Upper lobe of right lung (tissue), 1 donor: ENCODE data around the gene ABHD17A. TPM values are rescaled to one million over a fixed set of nuclear protein-coding genes. Genes with fewer than 3 reads are reported as not detected.

Experiments
- ATAC-seq: fragments of 200-7000 bp; cut with Tn5 transposase; one replicate; pipeline ENCODE4 v1.9.1; 2020; ENCODE audit warnings: mild to moderate bottlenecking, moderate library complexity
- DNase-seq: peaks from one replicate; pipeline ENCODE4 v3.0.0-alpha.2; 2020
- H3K27ac ChIP-seq: fragments of 200-600 bp; one replicate; pipeline ENCODE4 v1.8.0; 2022
- H3K27me3 ChIP-seq: fragments of 200-600 bp; one replicate; pipeline ENCODE4 v1.8.0; 2022; ENCODE audit warnings: mild to moderate bottlenecking
- H3K36me3 ChIP-seq: fragments of 200-600 bp; one replicate; pipeline ENCODE4 v1.8.0; 2022
- H3K4me1 ChIP-seq: fragments of 200-600 bp; one replicate; pipeline ENCODE4 v1.8.0; 2022
- H3K4me3 ChIP-seq: fragments of 200-600 bp; one replicate; pipeline ENCODE4 v1.8.0; 2022; ENCODE audit warnings: mild to moderate bottlenecking
- H3K9me3 ChIP-seq: fragments of 200-600 bp; one replicate; pipeline ENCODE4 v1.8.0; 2022
- CTCF ChIP-seq: fragments of 200-600 bp; IDR thresholded peaks from one replicate; pipeline ENCODE4 v1.8.0; 2022; ENCODE audit warnings: antibody characterized with exemption
- intact Hi-C: fragments of 100-400 bp; cut with DNase I; formaldehyde crosslinking; loops from one replicate; pipeline ENCODE4 v1.11.0; 2022
- total RNA-seq: library from RNA; stranded (reverse); fragmentation: NEBNext Ultra II Directional; extraction: Animal tissue kit (Norgen Biotek cat#: 25700); gene quantifications from one replicate; pipeline ENCODE4 v1.2.1, GENCODE V29; 2021
- donor health status: DM: no; HTN: yes; CAD: no; lungs with severe emphysema.

The ABHD17A gene
- total RNA-seq, 1 donor from 2014 or later = 76.1 TPM

DNA sequence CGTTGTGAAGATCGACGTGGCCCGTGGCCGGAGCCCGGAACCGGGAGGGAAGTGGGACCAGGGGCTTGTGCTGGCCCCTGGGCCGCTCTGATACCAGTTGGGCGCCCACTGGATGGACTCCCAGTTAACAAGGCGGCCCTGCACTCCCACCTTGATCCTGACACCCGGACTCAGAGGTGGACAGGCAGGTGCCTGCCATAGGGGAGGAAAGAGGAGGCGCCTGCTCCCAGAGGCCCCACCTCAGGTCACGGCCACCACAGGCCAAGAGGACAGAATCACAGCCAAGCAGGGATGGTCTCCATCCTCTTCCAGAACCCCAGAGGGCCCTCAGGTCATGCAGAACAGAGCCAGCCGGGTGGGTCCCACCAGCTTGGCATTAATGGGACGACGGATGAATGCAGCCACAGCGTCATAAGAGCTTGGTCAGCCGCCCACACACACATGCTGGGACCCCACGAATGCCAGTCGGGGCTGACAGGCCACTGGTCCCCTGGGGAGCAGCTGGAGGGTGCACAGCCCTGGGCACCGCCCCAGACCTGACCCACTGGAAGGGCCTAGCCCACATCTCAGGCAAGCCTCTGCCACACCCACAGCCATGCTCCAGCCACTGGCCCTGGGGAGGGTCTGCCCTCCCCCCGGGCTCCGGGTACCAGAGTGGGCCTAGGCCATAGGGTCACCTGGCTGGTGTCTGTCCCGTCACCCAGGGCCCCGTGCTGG is 12.3 kb downstream of the ABHD17A start:
- peak overlapping the region; percentile 93 for H3K27ac ChIP-seq
- peaks cover 38% of the 10 kb centered on the region for H3K4me1 ChIP-seq
- peaks cover 24% of the 10 kb centered on the region for H3K36me3 ChIP-seq
- peak overlapping the region; percentile 93 for H3K4me3 ChIP-seq
- DNase-seq (no peak), ATAC-seq (no peak)
- H3K27me3 ChIP-seq = no peaks in the 10 kb centered on the region
- no peak for TF ChIP-seq CTCF
- H3K9me3 ChIP-seq = no peaks in the 10 kb centered on the region
- intact Hi-C loops = no loop called here

GRCh38 chr19:1871630-1872029 is 13.7 kb downstream of the ABHD17A start:
- intact Hi-C loops = no loop called here
- H3K27ac ChIP-seq = no peak overlapping the region
- no peaks in the 10 kb centered on the region for H3K27me3 ChIP-seq
- H3K36me3 ChIP-seq = peaks cover 24% of the 10 kb centered on the region
- DNase-seq = peak; percentile 62
- ATAC-seq = no peak
- no peak overlapping the region for H3K4me3 ChIP-seq
- peaks cover 36% of the 10 kb centered on the region for H3K4me1 ChIP-seq
- no peaks in the 10 kb centered on the region for H3K9me3 ChIP-seq
- no peak for TF ChIP-seq CTCF

DNA sequence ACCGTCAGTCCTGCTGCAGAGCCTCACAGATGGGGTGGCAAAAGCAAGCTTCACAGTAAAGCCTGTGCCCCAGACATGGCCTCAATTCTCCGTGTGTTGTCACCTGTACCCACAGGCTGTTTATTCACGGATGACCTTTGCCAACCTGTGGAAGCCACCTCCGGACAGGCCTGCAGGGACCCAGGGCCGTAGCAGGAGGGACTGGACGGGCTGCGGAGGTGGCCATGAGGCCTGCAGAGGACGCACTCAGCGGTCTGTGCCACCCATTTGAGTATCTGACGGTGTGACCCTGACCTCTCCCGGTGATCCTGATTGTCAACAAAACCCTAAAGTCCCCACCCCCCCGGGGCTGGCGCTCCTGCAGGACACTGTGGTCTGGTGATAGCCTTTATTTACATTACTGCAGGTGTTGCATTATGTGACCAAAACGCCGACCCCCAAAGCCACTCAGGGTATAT is 14.1 kb downstream of the ABHD17A start:
- Histone ChIP-seq H3K27ac (no peak overlapping the region), H3K4me3 (no peak overlapping the region), H3K9me3 (no peaks in the 10 kb centered on the region), H3K36me3 (peaks cover 24% of the 10 kb centered on the region), H3K27me3 (no peaks in the 10 kb centered on the region), H3K4me1 (peaks cover 31% of the 10 kb centered on the region)
- no peak for DNase-seq
- no peak for ATAC-seq
- TF ChIP-seq CTCF = no peak
- intact Hi-C loops = no loop called here

- intact Hi-C loops = no loop called here
- peaks cover 28% of the 10 kb centered on the region for H3K4me1 ChIP-seq
- H3K9me3 ChIP-seq = no peaks in the 10 kb centered on the region
- peaks cover 24% of the 10 kb centered on the region for H3K36me3 ChIP-seq
- ATAC-seq = no peak
- TF ChIP-seq CTCF = no peak
- H3K27ac ChIP-seq = no peak overlapping the region
- no peaks in the 10 kb centered on the region for H3K27me3 ChIP-seq
- H3K4me3 ChIP-seq = no peak overlapping the region
- no peak for DNase-seq
Measured at GRCh38 chr19:1868971-1869370, 16.3 kb downstream of the ABHD17A start.

- H3K9me3 ChIP-seq = no peaks in the 10 kb centered on the region
- peaks cover 15% of the 10 kb centered on the region for H3K36me3 ChIP-seq
- no peak for ATAC-seq
- no peaks in the 10 kb centered on the region for H3K27me3 ChIP-seq
- no peak overlapping the region for H3K27ac ChIP-seq
- intact Hi-C loops = no loop called here
- no peak overlapping the region for H3K4me3 ChIP-seq
- no peak for TF ChIP-seq CTCF
- no peak for DNase-seq
- H3K4me1 ChIP-seq = peaks cover 13% of the 10 kb centered on the region
Measured at GRCh38 chr19:1867349-1867724, 18.0 kb downstream of the ABHD17A start.
